ENCODE measurements around the gene RNF224. TPM values are rescaled to one million over a fixed set of nuclear protein-coding genes. Genes with fewer than 3 reads are reported as not detected.

Gene RNF224
- total and polyA plus RNA-seq, 3 experiments from 2014 or later = not detected

DNA sequence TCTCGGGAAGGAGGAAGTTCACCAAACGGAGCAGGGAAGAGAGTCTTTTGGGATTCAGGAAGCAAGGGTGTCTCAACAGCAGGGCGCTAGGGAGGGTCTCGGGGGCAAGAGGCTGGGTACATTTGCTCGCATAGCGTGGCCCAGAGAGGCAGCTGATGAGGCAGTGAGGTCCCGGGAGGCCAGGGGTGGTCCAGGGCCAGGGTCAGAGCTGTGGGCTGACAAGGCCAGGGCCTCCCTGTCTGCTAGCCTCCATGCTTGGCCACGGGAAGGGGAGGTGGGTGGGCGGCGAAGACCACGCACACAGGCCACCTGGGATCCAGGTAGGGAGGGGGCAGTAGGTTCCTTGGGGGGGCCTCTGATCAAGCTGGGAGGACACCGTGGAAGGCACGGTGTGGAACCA lies 15.8 kb upstream of the RNF224 start:
- Histone ChIP-seq H3K27ac (ENCODE audit: low read depth, low read length) (no peak overlapping the region), H3K4me3 (ENCODE audit: low read length) (no peak overlapping the region), H3K36me3 (ENCODE audit: insufficient read depth, low read length) (peaks cover 5% of the 10 kb centered on the region), H3K9me3 (ENCODE audit: low read length) (no peaks in the 10 kb centered on the region), H3K27me3 (ENCODE audit: insufficient read depth, low read length, poor library complexity, severe bottlenecking) (no peaks in the 10 kb centered on the region), H3K4me1 (ENCODE audit: insufficient read depth, low read length) (peaks cover 7% of the 10 kb centered on the region)
- POLR2A ChIA-PET = no interaction called here
- Mint-ChIP-seq H3K4me3 (peak overlapping the region in 1 of 7 donors; percentile 30), H3K9me3 (no peaks in the 10 kb centered on the region), H3K36me3 (peaks cover 0 to 25% (median 7%) of the 10 kb centered on the region in 3 donors), H3K27ac (peak overlapping the region in 1 of 8 donors; percentile 83), H3K4me1 (peaks cover 12 to 13% (median 12%) of the 10 kb centered on the region in 3 donors), H3K27me3 (peaks cover 0 to 1% of the 10 kb centered on the region in 2 donors)
- CTCF ChIA-PET = no interaction called here
- DNase-seq = no peak

DNA sequence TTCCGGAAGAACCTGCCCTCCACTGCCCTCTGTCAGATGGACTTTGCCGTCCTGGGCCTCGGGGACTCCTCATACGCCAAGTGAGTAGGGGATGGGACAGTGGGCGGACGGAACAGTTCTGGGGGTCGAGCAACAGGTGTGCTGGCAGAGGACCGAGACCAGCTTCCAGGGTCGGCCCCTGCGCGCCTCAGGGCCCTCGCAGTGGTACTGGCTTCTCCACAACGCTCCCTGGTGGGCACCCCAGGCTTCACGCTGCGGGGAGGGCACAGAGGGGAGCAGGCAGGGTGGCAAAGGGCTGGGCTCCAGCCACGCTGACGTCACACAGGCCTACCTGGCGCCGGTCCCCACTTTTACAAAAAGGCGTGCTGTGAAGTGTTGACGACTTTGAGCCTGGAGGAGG lies 14.8 kb upstream of the RNF224 start:
- no peaks in the 10 kb centered on the region for H3K9me3 Mint-ChIP-seq
- no peak overlapping the region for H3K27ac Mint-ChIP-seq
- Histone ChIP-seq H3K9me3 (ENCODE audit: low read length) (no peaks in the 10 kb centered on the region), H3K27me3 (ENCODE audit: insufficient read depth, low read length, poor library complexity, severe bottlenecking) (no peaks in the 10 kb centered on the region), H3K4me3 (ENCODE audit: low read length) (no peak overlapping the region), H3K4me1 (ENCODE audit: insufficient read depth, low read length) (no peaks in the 10 kb centered on the region), H3K27ac (ENCODE audit: low read depth, low read length) (no peak overlapping the region), H3K36me3 (ENCODE audit: insufficient read depth, low read length) (no peaks in the 10 kb centered on the region)
- H3K4me3 Mint-ChIP-seq = no peak overlapping the region
- ChIA-PET CTCF (no interaction called here), POLR2A (no interaction called here)
- peaks cover 0 to 18% (median under 1%) of the 10 kb centered on the region in 3 donors for H3K36me3 Mint-ChIP-seq
- no peaks in the 10 kb centered on the region for H3K27me3 Mint-ChIP-seq
- no peak for DNase-seq
- H3K4me1 Mint-ChIP-seq = peaks cover 2 to 3% (median 2%) of the 10 kb centered on the region in 3 donors

DNA sequence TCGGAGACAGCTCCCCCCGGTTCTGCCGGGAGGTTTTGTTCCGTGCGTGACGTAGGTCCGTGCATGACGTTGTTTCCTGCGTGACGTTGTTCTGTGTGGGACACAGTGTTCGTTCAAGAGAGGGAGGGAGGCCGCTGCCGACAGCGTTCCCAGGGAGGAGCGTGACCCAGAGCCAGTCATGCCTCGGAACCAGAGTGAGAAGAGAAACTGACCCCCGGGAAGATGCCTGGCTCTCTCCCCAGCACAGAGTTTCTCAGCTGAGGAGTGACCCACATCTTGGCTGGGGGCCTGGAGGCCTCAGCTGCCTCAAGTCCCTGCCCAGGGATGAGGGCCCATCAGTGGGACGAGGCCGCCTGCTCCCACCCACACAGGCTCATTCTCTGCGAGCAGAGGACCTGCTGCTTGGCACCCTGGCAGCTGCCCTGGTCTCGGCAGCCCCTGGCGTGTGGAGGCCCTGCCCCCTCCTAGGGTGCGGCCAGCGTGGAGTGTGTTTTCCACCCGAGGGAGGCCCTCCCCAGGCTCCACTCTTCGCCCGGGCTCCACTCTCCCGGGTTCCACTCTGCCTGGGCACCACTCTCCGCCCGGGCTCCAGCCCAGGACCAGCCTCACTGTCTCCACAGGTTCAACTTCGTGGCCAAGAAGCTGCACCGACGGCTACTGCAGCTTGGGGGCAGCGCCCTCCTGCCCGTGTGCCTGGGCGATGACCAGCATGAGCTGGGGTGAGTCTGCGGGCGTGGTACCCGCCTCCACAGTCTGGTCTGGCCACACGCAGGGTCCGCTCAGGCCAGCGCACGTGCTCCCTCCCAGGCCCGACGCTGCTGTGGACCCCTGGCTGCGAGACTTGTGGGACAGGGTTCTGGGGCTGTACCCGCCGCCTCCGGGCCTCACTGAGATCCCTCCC lies 13.9 kb upstream of the RNF224 start:
- no peaks in the 10 kb centered on the region for H3K9me3 ChIP-seq (ENCODE audit: low read length)
- no peak overlapping the region for H3K27ac Mint-ChIP-seq
- no peak overlapping the region for H3K27ac ChIP-seq (ENCODE audit: low read depth, low read length)
- H3K36me3 Mint-ChIP-seq = peaks cover 0 to 16% (median 0%) of the 10 kb centered on the region in 3 donors
- peaks cover 0 to 2% (median 0%) of the 10 kb centered on the region in 3 donors for H3K4me1 Mint-ChIP-seq
- H3K27me3 Mint-ChIP-seq = no peaks in the 10 kb centered on the region
- no peaks in the 10 kb centered on the region for H3K36me3 ChIP-seq (ENCODE audit: insufficient read depth, low read length)
- no peak overlapping the region for H3K4me3 ChIP-seq (ENCODE audit: low read length)
- H3K4me3 Mint-ChIP-seq = no peak overlapping the region
- no peaks in the 10 kb centered on the region for H3K9me3 Mint-ChIP-seq
- H3K27me3 ChIP-seq (ENCODE audit: insufficient read depth, low read length, poor library complexity, severe bottlenecking) = no peaks in the 10 kb centered on the region
- no peak for DNase-seq
- H3K4me1 ChIP-seq (ENCODE audit: insufficient read depth, low read length) = no peaks in the 10 kb centered on the region
- ChIA-PET POLR2A (no interaction called here), CTCF (no interaction called here)

DNA sequence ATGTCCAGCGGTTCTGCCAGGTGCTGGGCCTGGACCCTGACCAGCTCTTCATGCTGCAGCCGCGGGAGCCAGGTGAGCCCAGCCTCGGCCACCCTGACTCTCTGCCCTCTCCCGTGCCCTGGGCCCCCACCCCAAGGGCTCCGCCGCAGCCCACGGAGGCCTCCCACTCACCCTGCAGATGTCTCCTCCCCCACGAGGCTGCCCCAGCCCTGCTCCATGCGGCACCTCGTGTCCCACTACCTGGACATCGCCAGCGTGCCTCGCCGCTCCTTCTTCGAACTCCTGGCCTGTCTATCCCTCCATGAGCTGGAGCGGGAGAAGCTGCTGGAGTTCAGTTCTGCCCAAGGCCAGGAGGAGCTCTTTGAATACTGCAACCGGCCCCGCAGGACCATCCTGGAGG lies 12.7 kb upstream of the RNF224 start:
- Mint-ChIP-seq H3K27ac (peak overlapping the region in 1 of 8 donors; percentile 47), H3K4me1 (no peaks in the 10 kb centered on the region), H3K4me3 (no peak overlapping the region), H3K9me3 (peaks cover 0 to 1% (median 0%) of the 10 kb centered on the region in 5 donors), H3K36me3 (peaks cover 0 to 10% (median 0%) of the 10 kb centered on the region in 3 donors), H3K27me3 (no peaks in the 10 kb centered on the region)
- Histone ChIP-seq H3K27ac (ENCODE audit: low read depth, low read length) (no peak overlapping the region), H3K4me1 (ENCODE audit: insufficient read depth, low read length) (no peaks in the 10 kb centered on the region), H3K27me3 (ENCODE audit: insufficient read depth, low read length, poor library complexity, severe bottlenecking) (no peaks in the 10 kb centered on the region), H3K4me3 (ENCODE audit: low read length) (no peak overlapping the region), H3K36me3 (ENCODE audit: insufficient read depth, low read length) (no peaks in the 10 kb centered on the region), H3K9me3 (ENCODE audit: low read length) (no peaks in the 10 kb centered on the region)
- POLR2A ChIA-PET = no interaction called here
- CTCF ChIA-PET = interaction anchor here (1.0 kb wide), 1 partner anchor 99 kb away, joined by 4 read pairs; no protein-coding TSS in a partner anchor
- DNase-seq = no peak

DNA sequence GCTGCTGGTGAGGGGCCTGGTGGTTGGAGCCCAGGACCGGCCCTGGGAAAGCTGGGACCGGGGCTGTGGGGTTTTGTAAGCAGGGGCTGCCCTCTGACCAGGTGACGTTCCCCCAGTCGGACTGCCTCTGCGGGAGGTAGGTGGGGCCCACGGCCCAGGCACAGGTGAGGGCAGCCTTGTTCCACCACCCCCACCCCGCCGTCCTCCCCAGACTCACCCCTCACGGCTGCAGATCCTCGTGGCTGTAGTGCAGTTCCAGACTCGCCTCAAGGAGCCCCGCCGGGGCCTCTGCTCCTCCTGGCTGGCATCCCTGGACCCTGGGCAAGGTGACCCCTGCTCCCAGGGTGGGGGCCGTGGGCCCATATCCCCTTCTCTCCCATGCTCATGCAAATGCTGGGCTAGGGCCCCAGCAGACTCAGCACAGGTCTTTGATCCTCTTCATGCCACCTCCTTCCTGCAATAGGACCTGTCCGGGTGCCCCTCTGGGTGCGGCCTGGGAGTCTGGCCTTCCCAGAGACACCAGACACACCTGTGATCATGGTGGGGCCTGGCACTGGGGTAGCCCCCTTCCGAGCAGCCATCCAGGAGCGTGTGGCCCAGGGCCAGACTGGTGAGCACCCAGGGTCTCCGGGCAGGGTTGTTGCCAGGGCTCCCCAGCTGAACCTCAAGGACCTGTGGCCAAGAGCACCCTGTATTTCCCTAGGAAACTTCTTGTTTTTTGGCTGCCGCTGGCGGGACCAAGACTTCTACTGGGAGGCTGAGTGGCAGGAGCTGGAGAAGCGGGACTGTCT lies 11.9 kb upstream of the RNF224 start:
- H3K27ac ChIP-seq (ENCODE audit: low read depth, low read length) = no peak overlapping the region
- CTCF ChIA-PET = interaction anchor here (0.7 to 1.0 kb wide), 2 partner anchors 14 to 100 kb away, joined by 3 to 4 read pairs; partner anchors contain the start of gene TPRN
- no peaks in the 10 kb centered on the region for H3K36me3 ChIP-seq (ENCODE audit: insufficient read depth, low read length)

DNA sequence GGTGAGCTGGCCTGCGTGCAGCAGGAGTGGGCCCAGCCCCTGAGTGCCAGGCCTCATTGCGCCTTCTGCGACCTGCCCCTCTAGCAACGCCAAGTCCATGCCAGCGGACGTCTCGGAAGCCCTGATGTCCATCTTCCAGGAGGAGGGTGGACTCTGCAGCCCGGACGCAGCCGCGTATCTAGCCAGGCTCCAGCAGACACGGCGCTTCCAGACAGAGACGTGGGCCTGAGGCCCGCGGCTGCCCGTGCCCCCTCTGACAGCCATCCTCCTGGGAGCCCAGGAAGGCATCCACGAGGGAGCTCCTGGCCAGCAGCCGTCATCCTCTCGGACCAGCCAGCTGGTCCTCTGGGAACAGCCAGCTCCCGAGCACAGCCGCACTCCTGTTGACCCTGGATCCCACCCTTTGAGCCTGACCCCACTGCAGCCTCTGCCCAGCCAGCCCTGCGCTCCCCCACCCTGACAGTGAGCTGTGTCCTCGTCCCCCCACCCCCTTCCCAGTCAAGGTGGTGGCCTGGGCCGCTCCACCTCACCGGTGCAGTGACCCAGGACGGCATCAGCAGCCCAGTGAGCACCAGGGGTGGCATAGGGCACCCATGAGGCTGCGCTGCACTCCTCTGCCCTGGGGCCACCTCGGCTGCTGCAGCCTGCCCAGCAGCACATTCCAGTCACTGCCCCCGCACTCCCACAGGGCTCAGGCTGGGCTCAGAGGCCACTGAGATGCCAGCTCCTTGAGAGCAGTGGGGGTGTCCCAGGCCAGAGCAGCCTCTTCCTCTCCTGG lies 10.9 kb upstream of the RNF224 start:
- POLR2A ChIA-PET = no interaction called here
- Histone ChIP-seq H3K4me3 (ENCODE audit: low read length) (no peak overlapping the region), H3K36me3 (ENCODE audit: insufficient read depth, low read length) (no peaks in the 10 kb centered on the region), H3K27ac (ENCODE audit: low read depth, low read length) (no peak overlapping the region), H3K4me1 (ENCODE audit: insufficient read depth, low read length) (no peaks in the 10 kb centered on the region), H3K27me3 (ENCODE audit: insufficient read depth, low read length, poor library complexity, severe bottlenecking) (no peaks in the 10 kb centered on the region), H3K9me3 (ENCODE audit: low read length) (no peaks in the 10 kb centered on the region)
- Mint-ChIP-seq H3K27ac (no peak overlapping the region), H3K9me3 (peaks cover 0 to 1% (median 0%) of the 10 kb centered on the region in 5 donors), H3K4me1 (no peaks in the 10 kb centered on the region), H3K27me3 (no peaks in the 10 kb centered on the region), H3K4me3 (no peak overlapping the region), H3K36me3 (peaks cover 0 to 8% (median 0%) of the 10 kb centered on the region in 3 donors)
- CTCF ChIA-PET = interaction anchor here (0.7 to 1.0 kb wide), 2 partner anchors 15 to 22 kb away, joined by 3 read pairs; partner anchors contain the start of gene TPRN
- DNase-seq = no peak

More for the DNA sequence above, 11.9 kb upstream of the RNF224 start:
- Mint-ChIP-seq H3K4me3 (no peak overlapping the region), H3K9me3 (peaks cover 0 to 1% (median 0%) of the 10 kb centered on the region in 5 donors), H3K27me3 (no peaks in the 10 kb centered on the region), H3K4me1 (no peaks in the 10 kb centered on the region), H3K27ac (no peak overlapping the region), H3K36me3 (peaks cover 0 to 8% (median 0%) of the 10 kb centered on the region in 3 donors)
- POLR2A ChIA-PET = no interaction called here
- no peaks in the 10 kb centered on the region for H3K27me3 ChIP-seq (ENCODE audit: insufficient read depth, low read length, poor library complexity, severe bottlenecking)
- no peaks in the 10 kb centered on the region for H3K9me3 ChIP-seq (ENCODE audit: low read length)
- no peaks in the 10 kb centered on the region for H3K4me1 ChIP-seq (ENCODE audit: insufficient read depth, low read length)
- no peak overlapping the region for H3K4me3 ChIP-seq (ENCODE audit: low read length)
- DNase-seq = no peak

DNA sequence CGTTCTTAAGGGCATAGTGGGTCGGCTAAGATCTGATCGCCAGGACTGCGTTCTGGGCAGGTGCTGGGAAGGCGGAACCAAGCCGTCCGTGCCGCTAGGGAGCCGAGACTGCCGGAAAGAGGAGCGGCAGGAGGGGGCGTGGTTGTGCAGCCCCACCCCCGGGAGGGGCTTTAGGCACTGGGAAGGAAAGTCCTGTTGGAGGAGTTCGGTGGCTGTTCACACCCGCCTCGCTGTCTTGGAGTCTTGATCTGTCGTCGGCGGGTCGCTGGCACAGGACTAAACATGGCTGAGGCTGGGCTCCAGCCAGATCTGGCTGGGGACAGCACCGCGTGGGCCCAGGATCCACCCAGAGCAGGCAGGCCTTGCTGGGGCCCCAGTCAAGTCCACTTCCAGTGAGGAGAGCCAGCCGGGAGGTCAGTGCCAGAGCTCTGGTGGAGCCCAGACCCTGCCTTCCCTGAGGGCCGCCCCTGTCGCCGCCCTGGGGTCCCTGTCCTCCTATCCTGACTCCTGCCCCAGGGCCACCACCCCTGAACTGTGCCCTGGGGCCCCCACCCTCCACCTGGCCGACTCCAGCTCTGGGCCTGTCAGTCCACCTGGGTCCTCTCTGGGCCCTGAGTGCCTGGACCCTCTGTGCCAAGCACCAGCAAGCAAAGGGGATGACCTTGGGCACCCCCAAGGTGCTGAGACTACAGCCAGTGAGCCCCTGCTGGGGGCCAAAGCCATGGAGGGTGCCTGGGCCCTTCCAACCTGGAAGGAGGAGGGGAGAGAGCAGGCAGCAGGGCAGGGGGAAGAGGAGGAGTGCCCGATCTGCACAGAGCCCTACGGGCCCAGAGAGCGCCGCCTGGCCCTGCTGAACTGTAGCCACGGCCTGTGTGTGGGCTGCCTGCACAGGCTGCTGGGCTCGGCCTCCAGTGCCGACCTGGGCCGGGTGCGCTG lies 9.8 kb upstream of the RNF224 start:
- H3K4me1 ChIP-seq (ENCODE audit: insufficient read depth, low read length) = peaks cover under 1% of the 10 kb centered on the region
- POLR2A ChIA-PET = no interaction called here
- no peaks in the 10 kb centered on the region for H3K27me3 Mint-ChIP-seq
- H3K4me1 Mint-ChIP-seq = no peaks in the 10 kb centered on the region
- H3K36me3 ChIP-seq (ENCODE audit: insufficient read depth, low read length) = no peaks in the 10 kb centered on the region
- CTCF ChIA-PET = interaction anchor here (1.0 to 1.5 kb wide), 3 partner anchors 23 to 188 kb away, joined by 3 to 4 read pairs (median 3); partner anchors contain the start of gene SSNA1
- H3K9me3 ChIP-seq (ENCODE audit: low read length) = no peaks in the 10 kb centered on the region
- H3K9me3 Mint-ChIP-seq = peaks cover 0 to 1% (median 0%) of the 10 kb centered on the region in 5 donors
- H3K27ac Mint-ChIP-seq = no peak overlapping the region
- peaks cover 0 to 8% (median 0%) of the 10 kb centered on the region in 3 donors for H3K36me3 Mint-ChIP-seq
- H3K4me3 ChIP-seq (ENCODE audit: low read length) = no peak overlapping the region
- H3K27ac ChIP-seq (ENCODE audit: low read depth, low read length) = peak overlapping the region; percentile 69
- no peaks in the 10 kb centered on the region for H3K27me3 ChIP-seq (ENCODE audit: insufficient read depth, low read length, poor library complexity, severe bottlenecking)
- no peak for DNase-seq
- H3K4me3 Mint-ChIP-seq = peak overlapping the region in 1 of 7 donors; percentile 44
